Prostate gland (tissue), 2 donors: ENCODE measurements around the gene SNUPN.

ENCODE experiments used
- POLR2A ChIP-seq: fragments of 450-650 bp; IDR thresholded peaks from one replicate; pipeline ENCODE4 v1.6.1; 2016; ENCODE audit warnings: antibody characterized with exemption, mild to moderate bottlenecking
- TF ChIP-seq, protein P1 (sequence below), 4 experiments: fragments of 200-600 bp in 2 of 4; fragments of 450-650 bp in 2 of 4; sonication (generic) in 2 of 4; IDR thresholded peaks; 1 replicate in 3 of 4; 2 replicates in 1 of 4; pipeline ENCODE4 v1.5.1; 2016 to 2019; ENCODE audit warnings: antibody characterized with exemption in 4 of 4, mild to moderate bottlenecking in 2 of 4, moderate library complexity in 2 of 4

DNA sequence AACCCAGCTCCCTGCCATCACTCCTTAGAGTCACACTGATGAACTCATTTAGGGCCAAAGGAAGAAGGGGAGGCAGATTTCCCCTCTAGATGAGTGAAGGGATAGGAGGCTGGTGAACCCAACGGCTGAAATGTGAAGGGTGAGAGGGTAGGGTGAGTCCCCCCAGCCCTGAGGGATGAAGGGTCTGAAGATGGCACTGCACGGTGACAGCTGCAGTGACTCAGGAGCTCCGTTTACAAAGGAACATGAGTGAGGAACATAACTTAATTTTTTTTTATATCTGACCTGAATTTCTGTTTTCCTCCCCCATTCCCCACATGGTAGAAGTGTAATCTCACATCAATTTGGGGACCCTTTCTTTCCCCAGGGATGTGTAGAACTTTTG lies 36.2 kb upstream of the SNUPN start:
- TF ChIP-seq, protein P1, sequence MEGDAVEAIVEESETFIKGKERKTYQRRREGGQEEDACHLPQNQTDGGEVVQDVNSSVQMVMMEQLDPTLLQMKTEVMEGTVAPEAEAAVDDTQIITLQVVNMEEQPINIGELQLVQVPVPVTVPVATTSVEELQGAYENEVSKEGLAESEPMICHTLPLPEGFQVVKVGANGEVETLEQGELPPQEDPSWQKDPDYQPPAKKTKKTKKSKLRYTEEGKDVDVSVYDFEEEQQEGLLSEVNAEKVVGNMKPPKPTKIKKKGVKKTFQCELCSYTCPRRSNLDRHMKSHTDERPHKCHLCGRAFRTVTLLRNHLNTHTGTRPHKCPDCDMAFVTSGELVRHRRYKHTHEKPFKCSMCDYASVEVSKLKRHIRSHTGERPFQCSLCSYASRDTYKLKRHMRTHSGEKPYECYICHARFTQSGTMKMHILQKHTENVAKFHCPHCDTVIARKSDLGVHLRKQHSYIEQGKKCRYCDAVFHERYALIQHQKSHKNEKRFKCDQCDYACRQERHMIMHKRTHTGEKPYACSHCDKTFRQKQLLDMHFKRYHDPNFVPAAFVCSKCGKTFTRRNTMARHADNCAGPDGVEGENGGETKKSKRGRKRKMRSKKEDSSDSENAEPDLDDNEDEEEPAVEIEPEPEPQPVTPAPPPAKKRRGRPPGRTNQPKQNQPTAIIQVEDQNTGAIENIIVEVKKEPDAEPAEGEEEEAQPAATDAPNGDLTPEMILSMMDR (IDR thresholded peaks at IDR 0.05), result no peak
- TF ChIP-seq POLR2A, result no peak
